Astrocyte of the spinal cord (primary cell): ENCODE measurements around the gene MADCAM1.

Experiments
- DNase-seq: peaks from one replicate; pipeline ENCODE4 v3.0.0; 2011; ENCODE audit warnings: low read depth, low spot score
- H3K4me3 ChIP-seq: 2 replicates; pipeline ENCODE4 v1.5.1; 2011; ENCODE audit warnings: low read depth, mild to moderate bottlenecking, low read length, moderate library complexity
- CTCF ChIP-seq: IDR thresholded peaks from 2 replicates; pipeline ENCODE4 v1.5.1; 2012; ENCODE audit warnings: low read depth, mild to moderate bottlenecking, low read length, inconsistent platforms
- in situ Hi-C: cut with HindIII; loops from 2 replicates; pipeline ENCODE4 v1.10.0; 2017; ENCODE audit warnings: low sequenced_read_pairs

Gene MADCAM1

GRCh38 chr19:531753-532560 lies 35.7 kb downstream of the MADCAM1 start, which contains the start of gene CDC34:
Gene CDC34, plus strand, starts transcription at chr19:531760. Its CDS starts 172 bp downstream, at chr19:531932.
- in situ Hi-C loops: no loop called here
- TF ChIP-seq CTCF: no peak
- peak within 1 kb of the TSS; percentile 91 for H3K4me3 ChIP-seq
- DNase-seq: no peak

GRCh38 chr19:532561-533363 lies 36.5 kb downstream of the MADCAM1 start:
- TF ChIP-seq CTCF: peak; percentile 62
- H3K4me3 ChIP-seq: peak overlapping the region; percentile 91
- peak; percentile 59 for DNase-seq
- in situ Hi-C loops: no loop called here

- TF ChIP-seq CTCF: no peak
- no peak for DNase-seq
- in situ Hi-C loops: no loop called here
- H3K4me3 ChIP-seq: peak overlapping the region; percentile 91
Observed at GRCh38 chr19:533364-534058, 37.2 kb downstream of the MADCAM1 start.

DNA sequence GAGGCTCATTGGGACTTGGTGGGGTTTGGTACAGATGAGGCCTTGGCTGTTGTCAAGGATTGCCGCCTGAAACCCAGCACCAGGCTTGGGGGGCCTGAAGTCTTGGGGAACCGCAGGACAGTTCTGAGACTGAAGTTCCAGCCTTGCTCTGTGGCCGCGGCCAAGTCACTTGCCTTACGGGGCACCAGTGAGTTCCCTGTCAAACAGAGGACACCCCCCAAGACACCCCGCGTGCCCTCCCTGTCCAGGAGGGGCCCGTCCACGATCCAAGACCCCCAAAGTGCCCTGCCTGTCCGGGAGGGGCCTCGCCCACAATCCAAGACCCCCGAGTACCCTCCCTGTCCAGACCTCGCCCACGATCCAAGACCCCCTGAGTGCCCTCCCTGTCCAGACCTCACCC lies 37.8 kb downstream of the MADCAM1 start:
- no peak for DNase-seq
- no peak overlapping the region for H3K4me3 ChIP-seq
- no peak for TF ChIP-seq CTCF
- in situ Hi-C loops: no loop called here

DNA sequence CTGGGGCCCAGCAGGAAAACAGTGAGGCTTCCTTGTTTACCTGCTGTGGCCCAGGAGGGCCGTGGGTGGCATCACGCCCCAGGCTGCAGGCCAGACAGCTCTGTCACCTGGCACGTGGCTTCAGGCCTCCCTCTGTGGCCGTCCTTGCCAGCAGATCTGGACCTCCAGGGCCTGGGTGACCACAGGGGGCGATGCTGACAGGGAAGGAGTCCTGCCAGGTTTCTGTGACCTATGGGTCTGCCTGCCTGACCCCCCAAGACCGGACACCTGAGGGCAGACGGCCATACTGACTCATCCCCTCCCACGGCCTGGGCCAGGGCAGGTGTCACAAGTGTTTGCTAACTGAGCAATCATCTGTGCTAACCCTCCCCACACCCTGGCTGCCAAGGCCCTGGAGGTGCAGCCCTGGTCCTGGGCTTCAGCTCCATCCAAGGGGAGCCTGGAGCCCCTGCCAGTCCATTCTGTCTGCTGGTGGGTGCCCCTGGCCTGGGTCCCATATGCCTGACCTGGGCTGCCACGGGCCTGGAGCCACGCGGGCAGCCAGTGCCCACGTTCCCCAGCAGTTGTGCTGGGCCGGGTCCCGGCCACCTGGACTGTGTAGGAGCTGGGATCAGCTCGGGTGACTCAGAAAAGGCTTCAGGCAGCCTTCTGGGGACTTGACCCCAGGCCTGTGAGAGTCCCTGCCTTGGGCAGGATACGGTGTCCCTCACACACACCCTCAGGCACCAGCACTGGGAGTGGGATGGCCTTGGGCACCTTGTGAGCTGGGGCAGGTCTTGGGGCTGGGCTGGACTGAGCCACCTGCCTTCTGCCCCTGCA lies 38.9 kb downstream of the MADCAM1 start:
- no peak for DNase-seq
- TF ChIP-seq CTCF: no peak
- no peak overlapping the region for H3K4me3 ChIP-seq
- in situ Hi-C loops: no loop called here
